ENCODE data around the gene TREX2. TPM values are rescaled to one million over a fixed set of nuclear protein-coding genes. Genes with fewer than 3 reads are reported as not detected.
A peak's percentile ranks its signal among the peaks of the same experiment; 100 is the strongest.

Gene TREX2, protein sequence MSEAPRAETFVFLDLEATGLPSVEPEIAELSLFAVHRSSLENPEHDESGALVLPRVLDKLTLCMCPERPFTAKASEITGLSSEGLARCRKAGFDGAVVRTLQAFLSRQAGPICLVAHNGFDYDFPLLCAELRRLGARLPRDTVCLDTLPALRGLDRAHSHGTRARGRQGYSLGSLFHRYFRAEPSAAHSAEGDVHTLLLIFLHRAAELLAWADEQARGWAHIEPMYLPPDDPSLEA
- total RNA-seq: 0.73 and 1.0 TPM in 2 replicates

DNA sequence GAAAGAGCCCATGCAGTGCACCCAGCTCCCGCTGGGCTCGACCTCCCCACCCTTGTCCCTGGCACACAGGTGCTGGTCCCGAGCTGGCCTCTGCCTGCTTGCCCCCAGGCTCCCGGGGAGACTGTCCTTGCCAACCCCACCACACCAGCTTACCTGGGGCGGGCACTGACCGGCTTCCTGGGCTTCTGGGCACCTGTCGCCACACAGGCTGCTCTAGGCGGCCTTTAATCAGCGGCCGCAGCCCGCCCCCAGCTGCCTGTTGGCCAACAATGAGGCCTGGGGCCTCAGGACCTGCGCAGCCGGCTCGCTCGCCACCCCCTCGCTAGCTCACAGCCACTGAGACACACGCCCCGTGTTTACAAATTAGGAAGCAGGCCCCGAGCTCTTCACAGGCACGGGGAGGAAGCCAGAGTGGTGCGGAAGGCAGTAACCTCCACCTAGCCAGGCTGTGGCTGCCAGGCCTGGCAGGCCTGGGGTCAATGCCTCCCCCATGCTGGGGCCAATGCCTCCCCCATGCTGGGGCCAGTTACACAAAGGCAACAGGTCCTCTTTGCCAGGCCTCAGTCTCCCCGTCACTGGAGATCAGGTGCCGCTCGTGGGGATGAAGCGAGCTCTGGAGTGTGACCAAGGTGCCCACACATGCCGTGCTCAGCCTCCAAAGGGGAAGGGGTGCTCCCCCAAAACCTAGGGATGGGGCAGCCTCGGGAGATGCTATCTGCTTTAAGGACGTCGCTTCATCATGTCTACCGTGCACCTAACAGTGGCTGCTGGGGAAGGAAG is at the start of gene TREX2:
TSS of gene TREX2 (minus strand) at position 201 of the 780 bp plus-strand sequence. CDS start 626 bp downstream, outside the sequence.
- no peak for DNase-seq (ENCODE audit: low read depth, low spot score)

DNA sequence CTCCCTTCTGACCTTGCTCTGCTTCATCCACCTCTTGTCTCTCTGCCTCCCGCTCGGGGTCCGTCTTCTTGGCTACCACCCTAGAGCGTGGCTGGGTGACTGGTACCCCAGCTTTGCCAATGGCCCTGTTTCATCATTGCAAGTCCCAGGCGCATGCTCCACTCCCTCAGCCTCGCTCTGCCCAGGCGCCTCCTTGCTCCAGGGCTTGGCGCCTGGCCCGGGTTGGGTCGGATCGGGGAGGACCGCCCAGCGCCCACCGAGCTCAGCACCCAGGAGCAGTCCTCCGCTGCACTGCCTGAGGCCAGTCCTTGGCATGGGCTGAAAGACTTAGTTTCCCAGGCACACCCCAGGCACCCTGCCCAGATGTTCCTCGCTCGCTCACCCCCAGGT is 49.5 kb upstream of the TREX2 start:
- DNase-seq (ENCODE audit: low read depth, low spot score): no peak

DNA sequence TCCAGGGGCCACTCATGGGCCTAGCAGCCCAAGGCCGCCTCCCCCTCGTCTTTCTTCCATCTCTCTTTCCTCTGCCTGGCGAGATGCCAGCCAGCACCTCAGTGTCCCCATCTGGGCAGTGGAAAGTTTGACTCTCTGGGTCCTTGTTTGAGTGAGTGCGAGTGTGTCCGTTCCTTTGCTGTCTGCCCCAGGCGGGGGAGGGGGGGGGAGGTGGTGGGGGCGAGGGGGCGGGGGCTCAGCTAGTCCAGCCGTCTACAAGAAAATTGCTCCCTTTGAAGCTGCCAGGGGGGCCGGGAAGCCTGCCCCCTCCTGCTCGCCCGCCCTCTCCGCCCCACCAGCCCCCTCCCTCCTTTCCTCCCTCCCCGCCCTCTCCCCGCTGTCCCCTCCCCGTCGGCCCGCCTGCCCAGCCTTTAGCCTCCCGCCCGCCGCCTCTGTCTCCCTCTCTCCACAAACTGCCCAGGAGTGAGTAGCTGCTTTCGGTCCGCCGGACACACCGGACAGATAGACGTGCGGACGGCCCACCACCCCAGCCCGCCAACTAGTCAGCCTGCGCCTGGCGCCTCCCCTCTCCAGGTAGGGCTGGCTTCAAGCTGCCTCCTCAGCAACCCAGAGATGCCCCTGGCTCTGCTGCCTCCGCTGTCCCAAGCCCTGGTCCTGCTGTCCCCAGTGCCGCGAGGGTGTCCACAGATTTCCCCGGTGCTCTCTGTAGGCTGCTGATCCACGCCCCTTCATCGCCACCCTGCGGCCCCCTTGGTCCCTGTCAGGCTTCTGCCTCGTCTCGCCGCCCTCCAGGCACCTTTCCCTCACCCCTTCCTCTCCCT is 48.9 kb upstream of the TREX2 start, which contains the start of gene BGN:
TSS of gene BGN (plus strand) at position 440 of the 821 bp plus-strand sequence. CDS start 9,652 bp downstream, outside the sequence.
- DNase-seq (ENCODE audit: low read depth, low spot score): peak; percentile 32

DNA sequence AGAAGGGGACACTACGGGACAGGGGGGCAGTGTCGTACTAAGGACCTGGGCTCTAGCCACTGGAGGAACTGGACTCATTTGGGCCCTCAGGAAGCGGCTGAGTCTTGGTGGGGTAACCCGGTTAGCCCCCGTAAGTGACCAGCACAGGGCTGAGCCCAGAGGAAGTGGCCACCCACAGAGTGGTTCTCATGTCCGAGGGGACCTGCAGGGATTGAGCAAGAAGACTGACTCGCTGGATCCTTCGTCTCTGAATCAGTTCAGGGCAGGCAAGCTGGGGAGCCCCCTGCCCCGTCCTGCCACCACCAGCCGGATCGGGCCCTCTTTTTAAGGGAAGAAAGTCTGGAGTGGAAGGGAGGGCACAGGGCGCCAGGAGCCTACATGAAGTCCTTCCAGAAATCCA is 48.2 kb upstream of the TREX2 start:
- DNase-seq (ENCODE audit: low read depth, low spot score): no peak

DNA sequence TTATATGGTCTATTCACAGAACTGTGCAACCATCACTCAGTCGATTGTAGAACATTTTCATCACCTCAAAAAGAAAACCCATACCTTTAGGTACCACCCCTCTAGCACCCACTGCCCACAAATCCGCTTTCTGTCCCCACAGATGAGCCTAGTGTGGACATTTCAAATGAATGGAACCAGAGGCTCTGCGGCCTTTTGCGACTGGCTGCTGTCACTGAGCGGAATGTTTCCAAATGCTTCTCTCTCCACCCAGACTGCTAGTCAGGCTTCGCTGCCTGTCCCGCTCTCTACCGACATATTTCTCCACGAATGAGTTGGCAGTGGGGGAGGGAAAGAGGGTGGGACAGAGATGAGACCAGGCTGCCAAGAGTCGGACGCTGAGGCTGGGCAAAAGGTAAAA is 47.2 kb upstream of the TREX2 start:
- DNase-seq (ENCODE audit: low read depth, low spot score): no peak

DNA sequence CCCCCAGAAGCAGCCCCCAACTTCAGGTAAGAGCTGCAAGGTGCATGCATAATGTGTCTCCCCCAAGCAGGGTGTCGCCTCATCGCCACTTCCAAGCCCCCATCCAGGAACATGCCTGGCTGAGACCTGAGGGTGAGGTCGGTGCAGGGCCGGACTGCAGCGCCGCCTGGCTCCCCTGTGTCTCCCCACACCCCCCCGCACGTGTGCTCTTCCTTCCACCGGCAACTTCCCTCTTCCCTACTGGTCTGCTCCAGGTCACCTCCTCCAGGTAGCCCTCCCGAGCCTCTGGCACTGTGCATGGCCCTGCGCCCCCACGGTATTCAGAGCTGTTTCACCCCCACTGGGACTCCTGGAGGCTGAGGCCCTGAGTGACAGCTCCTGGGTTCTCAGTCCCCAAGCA is 46.7 kb upstream of the TREX2 start:
- DNase-seq (ENCODE audit: low read depth, low spot score): no peak

DNA sequence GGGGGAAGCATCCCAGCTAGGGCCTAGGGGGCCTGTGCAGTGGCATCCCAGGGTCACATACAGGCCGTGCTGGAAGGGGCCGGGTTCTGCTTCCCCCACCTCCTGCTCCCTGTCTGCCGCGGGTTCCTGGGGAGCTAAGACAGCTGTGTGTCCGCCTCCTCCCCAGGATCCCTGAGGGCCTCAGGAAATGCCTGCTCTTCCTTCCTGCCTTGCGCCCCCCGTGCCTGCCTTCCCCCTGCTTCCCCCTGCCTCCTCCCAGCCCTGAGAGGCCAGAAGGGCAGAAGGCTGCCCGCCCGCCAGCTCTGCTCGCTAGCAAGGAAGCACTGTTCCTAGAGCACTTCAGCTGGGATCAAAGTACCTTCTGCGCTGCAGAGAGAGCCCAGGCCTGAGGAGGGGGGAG is 46.1 kb upstream of the TREX2 start:
- DNase-seq (ENCODE audit: low read depth, low spot score): no peak

DNA sequence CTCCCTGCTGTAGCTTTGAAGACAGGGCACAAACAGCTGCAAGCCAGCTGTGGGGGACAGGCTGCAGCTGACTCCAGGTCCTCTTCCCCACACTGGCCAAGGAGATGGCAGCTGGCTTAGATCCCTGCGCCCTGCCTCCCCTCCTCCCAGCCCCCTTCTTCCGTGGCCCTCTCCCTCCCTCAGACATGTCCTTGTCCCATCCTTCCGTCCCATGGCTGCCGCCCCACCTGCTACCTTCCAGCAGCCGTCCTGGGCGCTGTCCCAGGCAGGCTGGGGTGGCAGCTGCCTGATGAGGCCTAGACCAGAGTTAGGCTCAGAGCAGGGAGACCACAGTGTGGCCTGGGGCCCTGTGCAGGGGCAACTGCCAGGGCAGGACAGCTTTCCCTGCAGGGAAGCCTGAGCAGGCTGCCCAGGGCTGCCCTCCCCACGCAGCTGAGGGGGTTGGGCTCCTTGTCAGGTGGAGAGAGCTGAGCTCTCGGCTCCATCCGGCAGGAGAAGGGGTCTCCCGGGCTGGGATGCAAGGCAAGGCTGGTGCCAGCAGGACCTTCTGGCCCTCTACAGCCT is 45.6 kb upstream of the TREX2 start:
- no peak for DNase-seq (ENCODE audit: low read depth, low spot score)

DNA sequence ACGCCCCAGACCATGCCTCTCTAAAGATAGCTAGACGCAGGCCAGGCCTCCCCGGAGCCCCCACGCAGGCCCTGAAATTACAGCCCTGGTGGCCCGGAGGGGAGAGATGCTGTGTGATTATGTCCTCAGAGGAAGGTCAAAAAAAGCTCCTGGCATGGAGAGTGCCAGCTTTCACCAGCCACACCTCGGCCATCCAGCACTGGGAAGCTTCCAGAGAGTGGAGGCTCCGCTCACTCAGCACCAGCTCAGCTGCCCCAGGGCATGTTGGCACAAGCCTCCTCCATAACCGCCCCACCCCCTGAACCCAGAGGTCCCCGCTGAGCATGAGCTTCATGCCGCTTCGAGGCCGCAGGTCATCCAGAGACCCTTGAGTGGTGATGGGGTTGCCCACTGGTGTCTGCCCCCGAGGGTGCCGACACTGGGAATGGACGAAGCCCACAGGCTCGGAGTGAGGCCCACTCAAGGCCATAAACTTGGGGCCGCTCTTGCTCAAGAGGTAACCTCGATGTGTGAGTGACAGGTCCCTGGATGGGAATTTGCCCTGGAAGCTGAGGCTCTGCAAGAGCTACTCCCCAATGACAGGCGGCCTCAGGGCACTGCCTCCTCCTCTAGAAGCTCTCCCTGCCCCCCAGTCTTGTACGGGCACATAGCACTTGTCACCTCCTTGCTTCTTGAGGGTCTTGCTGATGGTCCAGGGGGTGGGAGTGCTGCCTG is 44.5 kb upstream of the TREX2 start:
- no peak for DNase-seq (ENCODE audit: low read depth, low spot score)

DNA sequence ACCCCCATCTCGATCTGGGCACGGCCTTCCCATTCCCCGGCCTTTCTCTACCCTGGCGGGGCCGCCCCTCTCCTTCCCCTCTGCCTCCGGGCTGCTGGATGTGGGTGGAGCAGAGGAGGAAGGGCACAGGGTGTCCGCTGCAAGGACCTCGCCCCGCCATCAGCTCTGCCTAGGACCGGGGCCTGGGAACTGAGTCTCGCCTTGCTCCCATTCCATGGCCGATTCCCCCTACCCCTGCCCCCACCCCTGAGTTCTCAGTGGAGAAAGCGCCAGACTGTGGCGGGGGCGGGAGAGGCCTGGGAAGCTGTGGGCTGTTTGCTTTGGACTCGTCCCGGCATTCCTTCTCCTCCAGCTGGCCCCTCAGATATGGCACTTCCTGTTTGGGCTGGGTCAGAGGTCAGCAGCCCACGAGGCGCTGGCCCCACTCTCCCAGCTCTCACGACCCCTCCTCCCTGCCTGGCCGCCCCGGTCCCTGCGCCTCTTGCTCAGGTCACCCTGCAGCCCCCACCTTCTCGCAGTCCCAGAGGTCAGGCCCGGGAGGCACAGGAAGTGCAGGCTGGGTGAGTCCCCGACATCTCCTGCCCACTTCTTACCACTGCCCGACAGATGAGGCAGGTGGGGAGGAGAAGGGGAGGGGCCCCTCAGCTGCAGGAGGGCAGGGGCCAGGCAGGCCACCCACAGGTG is 42.5 kb upstream of the TREX2 start:
- DNase-seq (ENCODE audit: low read depth, low spot score): peak; percentile 66

DNA sequence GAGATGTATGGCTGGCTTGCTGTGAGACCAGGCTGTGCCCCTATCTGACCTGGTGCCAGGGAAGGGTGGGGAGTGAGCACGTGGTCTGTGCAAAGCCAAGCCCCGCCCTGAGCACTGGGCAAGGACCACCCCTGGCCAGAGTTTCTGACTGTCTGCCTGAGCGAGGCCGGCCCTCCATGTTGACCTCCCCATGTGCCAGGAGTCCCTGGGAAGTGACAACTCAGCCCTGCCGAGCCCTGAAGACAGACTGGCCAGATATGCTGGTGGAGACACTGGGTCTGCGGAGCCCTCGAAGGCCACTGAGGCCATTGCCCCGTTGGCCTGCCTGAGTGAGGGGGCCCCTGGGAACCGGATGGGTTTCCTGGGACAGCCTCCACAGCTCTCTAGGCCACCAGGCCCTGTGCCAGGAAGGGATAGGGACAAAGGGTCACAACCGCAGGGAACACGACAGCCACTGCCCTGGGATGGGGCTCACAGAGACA is 41.8 kb upstream of the TREX2 start:
- DNase-seq (ENCODE audit: low read depth, low spot score): no peak

DNA sequence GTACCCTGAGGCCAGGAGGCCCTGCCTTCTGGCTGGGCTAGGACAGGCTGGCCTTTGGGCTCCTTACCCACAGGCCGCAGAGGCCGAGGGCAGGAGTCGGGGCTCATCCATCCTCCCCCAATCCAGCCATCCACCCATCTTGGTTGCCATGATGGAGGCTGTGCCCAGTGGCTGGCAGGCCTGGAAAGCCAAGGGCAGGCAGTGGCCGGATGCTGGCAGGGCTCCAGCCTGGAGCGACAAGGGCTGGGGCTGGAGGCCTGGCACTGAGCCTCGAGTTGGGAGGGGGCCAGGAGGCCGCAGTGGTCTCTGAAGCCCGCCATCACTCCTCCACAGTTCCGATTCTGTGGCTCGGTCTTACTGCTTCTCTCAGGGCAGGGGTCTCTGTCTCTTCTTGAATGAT is 40.3 kb upstream of the TREX2 start:
- no peak for DNase-seq (ENCODE audit: low read depth, low spot score)

DNA sequence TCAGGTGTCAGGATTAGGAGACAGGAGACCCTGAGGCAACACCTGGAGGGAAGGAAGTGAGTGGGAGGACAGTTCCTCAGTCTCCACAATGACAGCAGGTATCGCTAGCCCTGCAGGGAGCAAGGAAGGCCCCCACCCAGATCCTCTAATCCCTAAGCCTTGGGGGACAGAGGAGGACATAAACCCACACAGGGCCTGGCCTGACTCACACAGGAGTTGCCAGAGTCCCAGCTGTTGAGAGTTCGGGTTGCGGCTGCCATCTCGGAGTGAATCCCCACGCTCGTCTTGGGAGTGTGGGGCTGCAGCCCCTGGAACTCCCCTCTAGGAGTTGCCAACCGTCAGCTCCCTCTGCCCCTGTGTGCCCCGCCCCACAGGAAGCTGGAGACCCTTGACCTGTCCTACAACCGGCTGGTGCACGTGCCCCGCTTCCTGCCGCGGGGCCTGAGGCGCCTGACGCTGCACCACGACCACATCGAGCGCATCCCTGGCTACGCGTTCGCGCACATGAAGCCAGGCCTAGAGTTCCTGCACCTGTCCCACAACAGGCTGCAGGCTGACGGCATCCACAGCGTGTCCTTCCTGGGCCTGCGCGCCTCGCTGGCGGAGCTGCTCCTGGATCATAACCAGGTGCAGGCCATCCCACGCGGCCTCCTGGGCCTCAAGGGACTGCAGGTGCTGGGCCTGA is 39.7 kb upstream of the TREX2 start:
- no peak for DNase-seq (ENCODE audit: low read depth, low spot score)

DNA sequence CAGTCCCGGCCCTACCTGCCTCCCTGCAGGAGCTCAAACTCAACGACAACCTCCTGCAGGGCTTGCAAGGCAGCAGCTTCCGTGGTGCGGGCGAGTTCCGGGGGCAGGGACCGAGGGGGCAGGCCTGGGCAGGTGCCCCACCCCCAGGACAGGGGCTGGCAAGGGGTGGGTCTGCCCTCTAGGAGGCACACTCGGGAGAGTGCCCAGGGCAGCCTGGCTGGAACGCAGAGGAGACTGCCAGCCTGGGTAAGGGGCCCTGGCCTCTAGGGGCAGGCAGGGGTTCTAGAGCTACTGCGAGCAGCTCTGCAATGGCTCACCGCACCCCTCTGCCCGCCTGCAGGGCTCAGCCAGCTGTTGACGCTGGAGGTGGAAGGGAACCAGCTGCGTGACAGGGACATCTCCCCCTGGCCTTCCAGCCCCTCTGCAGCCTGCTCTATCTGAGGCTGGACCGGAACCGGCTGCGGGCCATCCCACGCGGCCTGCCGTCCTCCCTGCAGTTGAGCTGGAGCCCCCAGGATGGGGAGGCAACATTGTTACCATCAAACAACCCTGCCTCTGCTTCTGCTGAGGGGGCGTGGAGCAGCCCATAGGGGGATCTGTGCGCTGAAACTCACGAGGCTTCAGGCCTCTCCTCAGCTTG is 36.6 kb upstream of the TREX2 start:
- no peak for DNase-seq (ENCODE audit: low read depth, low spot score)

DNA sequence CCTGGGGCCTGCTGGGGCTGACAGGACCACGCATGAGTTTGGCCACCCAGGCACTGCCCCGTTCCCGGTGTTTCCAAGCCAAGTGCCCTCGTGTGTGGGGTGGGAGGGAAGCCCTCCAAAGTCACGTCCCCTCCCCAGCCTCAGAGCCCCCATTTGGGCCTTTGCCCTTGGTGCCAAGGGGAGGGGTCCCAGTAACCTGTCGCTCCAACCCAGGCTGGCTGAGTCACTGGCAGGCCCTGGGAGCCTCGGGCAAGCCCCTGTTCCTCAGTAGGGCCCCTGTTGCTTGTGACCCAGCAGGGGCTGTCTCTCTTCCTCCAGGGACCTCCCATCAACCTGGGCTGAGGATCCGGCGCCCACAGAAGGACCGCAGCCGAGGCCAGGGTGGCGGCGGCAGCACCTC is 35.2 kb upstream of the TREX2 start:
- DNase-seq (ENCODE audit: low read depth, low spot score): no peak

DNA sequence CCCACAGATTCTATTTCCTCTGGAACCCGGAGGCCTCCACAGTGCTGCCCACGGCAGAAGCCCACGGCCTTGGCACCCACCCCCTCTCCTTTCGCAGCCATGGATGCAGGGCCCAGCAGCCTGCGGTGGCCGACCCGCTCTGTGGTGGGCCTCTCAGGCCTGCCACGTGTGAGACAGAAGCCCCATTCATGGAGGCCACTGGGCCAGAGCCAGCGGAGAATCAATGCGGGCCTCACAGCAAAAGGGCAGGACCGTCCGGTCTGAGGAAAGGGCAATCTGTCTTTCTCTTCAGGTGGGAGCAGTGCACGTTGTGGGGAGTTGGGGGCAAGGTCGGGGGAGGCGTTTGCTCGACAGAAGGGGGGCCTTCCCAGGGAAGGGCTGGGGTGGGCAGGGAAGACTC is 32.9 kb upstream of the TREX2 start:
- DNase-seq (ENCODE audit: low read depth, low spot score): no peak

DNA sequence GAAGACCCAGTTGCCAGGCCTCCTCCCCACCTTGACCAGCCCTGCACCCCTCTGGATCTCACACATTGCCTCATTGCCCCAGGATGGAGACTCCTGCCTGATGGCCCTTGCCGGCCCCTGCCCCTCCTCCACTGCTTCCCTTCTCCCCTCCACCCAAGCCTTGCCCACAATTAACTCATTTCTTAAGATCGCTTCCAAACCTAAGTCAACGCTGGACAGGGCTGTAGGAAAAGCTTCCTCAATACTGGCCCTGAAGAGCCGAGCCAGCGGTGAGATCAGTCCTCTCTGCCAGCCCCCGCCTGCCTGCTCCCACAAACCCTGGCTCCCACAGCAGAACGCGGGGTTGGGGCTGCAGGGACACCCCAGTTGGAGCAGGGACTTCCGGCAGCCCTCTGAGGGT is 32.0 kb upstream of the TREX2 start:
- no peak for DNase-seq (ENCODE audit: low read depth, low spot score)

DNA sequence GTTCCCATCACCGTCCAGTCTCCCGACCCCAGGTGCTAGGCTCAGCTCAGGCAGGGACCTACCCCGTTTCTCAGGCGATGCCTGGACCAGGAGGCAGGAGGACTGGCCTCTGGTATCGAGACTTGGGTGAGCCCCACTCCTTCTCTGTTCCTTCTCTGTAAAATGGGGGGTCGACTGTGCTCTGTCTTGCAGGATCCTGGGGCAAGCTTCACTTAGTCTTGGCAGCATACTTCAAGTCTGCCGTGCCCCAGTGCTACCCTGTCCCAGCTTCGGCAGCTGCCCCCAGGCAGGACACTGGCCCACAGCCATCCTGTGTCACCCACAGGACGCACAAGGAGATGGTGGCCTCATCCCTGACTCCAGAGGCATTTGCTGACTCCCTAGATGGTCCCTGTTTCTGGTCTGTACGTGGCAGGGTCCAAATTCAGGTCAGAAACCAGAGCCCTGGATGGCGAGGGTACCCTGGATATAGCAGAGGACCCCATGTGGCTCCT is 31.6 kb upstream of the TREX2 start:
- no peak for DNase-seq (ENCODE audit: low read depth, low spot score)
